Limb (tissue), 2 donors: Measurements from ENCODE around the gene PASD1.
"Not testable (repeated sequence)": the region's sequence is repeated elsewhere in the genome, so short reads cannot be mapped to it uniquely, and the experiment has no call there.

ENCODE experiments used
- DNase-seq, 2 donors: peaks; one replicate each; pipeline ENCODE4 v3.0.0-alpha.2; 2016; ENCODE audit errors: extremely low spot score in 2 of 2

PASD1 gene

GRCh38 chrX:151563449-151563848 lies at the start of gene PASD1:
Gene PASD1, plus strand, starts transcription at chrX:151563675. Its CDS starts 37,879 bp downstream, at chrX:151601554.
- no peak for DNase-seq

- DNase-seq, result no peak
Measured at GRCh38 chrX:151515237-151515636, 48.2 kb upstream of the PASD1 start.

- no peak for DNase-seq
Measured at GRCh38 chrX:151516538-151517187, 46.8 kb upstream of the PASD1 start.

GRCh38 chrX:151517421-151517820 lies 46.1 kb upstream of the PASD1 start:
- DNase-seq, result no peak

GRCh38 chrX:151523351-151523750 lies 40.1 kb upstream of the PASD1 start:
- no peak for DNase-seq

GRCh38 chrX:151536571-151536970 lies 26.9 kb upstream of the PASD1 start:
- DNase-seq, result no peak

GRCh38 chrX:151537572-151537971 lies 25.9 kb upstream of the PASD1 start:
- DNase-seq, result no peak

GRCh38 chrX:151538190-151539122 lies 25.0 kb upstream of the PASD1 start:
- DNase-seq, result no peak

- no peak for DNase-seq
Measured at GRCh38 chrX:151543706-151544105, 19.8 kb upstream of the PASD1 start.

- DNase-seq, result not testable (repeated sequence)
Measured at GRCh38 chrX:151546226-151546625, 17.2 kb upstream of the PASD1 start.

- not testable (repeated sequence) for DNase-seq
Measured at GRCh38 chrX:151551176-151551575, 12.3 kb upstream of the PASD1 start.

GRCh38 chrX:151552743-151553142 lies 10.7 kb upstream of the PASD1 start:
- no peak for DNase-seq

GRCh38 chrX:151555301-151555700 lies 8.2 kb upstream of the PASD1 start:
- not testable (repeated sequence) for DNase-seq

GRCh38 chrX:151562485-151562884 lies 990 bp upstream of the PASD1 start:
- DNase-seq, result not testable (repeated sequence)

GRCh38 chrX:151563003-151563402 lies 472 bp upstream of the PASD1 start:
- not testable (repeated sequence) for DNase-seq

GRCh38 chrX:151564035-151564434 lies 560 bp downstream of the PASD1 start:
- DNase-seq, result no peak

GRCh38 chrX:151566872-151567271 lies 3.4 kb downstream of the PASD1 start:
- DNase-seq, result not testable (repeated sequence)

GRCh38 chrX:151570561-151570960 lies 7.1 kb downstream of the PASD1 start:
- no peak for DNase-seq

GRCh38 chrX:151593384-151593783 lies 29.9 kb downstream of the PASD1 start:
- DNase-seq, result not testable (repeated sequence)

- DNase-seq, result no peak
Measured at GRCh38 chrX:151596282-151596681, 32.8 kb downstream of the PASD1 start.

GRCh38 chrX:151604931-151605330 lies 41.5 kb downstream of the PASD1 start:
- no peak for DNase-seq

- DNase-seq, result no peak
Measured at GRCh38 chrX:151609222-151609621, 45.7 kb downstream of the PASD1 start.

- no peak for DNase-seq
Measured at GRCh38 chrX:151621422-151621821, 57.9 kb downstream of the PASD1 start.
